Dendritic cell treated with granulocyte-macrophage colony-stimulating factor and Interleukin-4, amounts not matched to agents 40 ng/mL and 50 ng/mL, for 4 days (primary cell): ENCODE measurements around the gene PPP1R3G.

Source experiments
- H3K27ac Mint-ChIP-seq: one replicate; pipeline ENCODE4 v1.8.0; 2022; ENCODE audit warnings: mild to moderate bottlenecking, mixed read lengths
- H3K27me3 Mint-ChIP-seq: one replicate; pipeline ENCODE4 v1.8.0; 2022; ENCODE audit warnings: mild to moderate bottlenecking, mixed read lengths
- H3K36me3 Mint-ChIP-seq: one replicate; pipeline ENCODE4 v1.8.0; 2022; ENCODE audit warnings: low read depth, mixed read lengths
- H3K4me1 Mint-ChIP-seq: one replicate; pipeline ENCODE4 v1.8.0; 2022; ENCODE audit warnings: low read depth, mixed read lengths
- H3K4me3 Mint-ChIP-seq: one replicate; pipeline ENCODE4 v1.8.0; 2022; ENCODE audit warnings: mild to moderate bottlenecking, moderate library complexity, mixed read lengths
- H3K9me3 Mint-ChIP-seq: one replicate; pipeline ENCODE4 v1.8.0; 2022; ENCODE audit warnings: mixed read lengths
- intact Hi-C: fragments of 100-400 bp; cut with micrococcal nuclease; formaldehyde crosslinking; loops from one replicate; pipeline ENCODE4 v1.15.0; 2022

The PPP1R3G gene

DNA sequence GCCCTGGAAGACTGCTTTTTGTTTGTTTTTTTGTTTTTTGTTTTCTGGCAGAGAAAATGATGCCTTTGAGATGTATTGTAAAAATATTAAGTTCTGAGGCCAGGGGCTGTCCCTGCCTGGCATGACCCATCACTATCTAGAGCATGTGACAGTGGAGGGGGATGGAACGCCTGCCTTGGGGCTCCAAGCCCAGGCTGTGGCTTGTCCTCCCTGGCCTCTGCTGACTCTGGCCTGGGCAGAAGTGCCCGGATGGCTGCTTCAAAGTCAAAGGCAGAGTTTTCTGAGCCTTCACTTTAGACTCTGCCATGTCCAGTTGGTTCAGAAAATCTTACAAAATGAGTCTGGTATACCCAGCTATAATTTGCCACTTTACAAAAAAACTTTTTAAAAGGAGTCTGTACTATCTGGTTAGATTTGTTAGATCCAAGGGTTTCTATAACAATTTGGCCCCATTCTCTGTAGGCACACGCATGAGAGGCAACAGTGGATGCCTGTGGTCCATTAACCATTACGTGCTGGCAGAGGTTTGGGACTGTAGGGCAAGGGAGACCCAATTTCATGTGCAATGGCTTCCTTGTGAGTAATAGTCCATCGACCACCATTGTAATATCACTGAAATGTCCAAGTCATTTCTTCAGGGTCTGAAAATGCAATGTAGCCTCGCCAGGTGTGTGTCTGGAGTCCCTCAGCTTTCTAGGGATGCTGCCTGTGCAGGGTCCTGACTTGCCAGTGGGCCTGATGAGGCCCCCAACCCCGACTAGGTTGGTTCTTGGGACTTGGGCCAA is 8.3 kb downstream of the PPP1R3G start:
- Mint-ChIP-seq H3K36me3 (no peaks in the 10 kb centered on the region), H3K4me1 (peaks cover 16% of the 10 kb centered on the region), H3K27me3 (peaks cover 10% of the 10 kb centered on the region), H3K9me3 (no peaks in the 10 kb centered on the region), H3K4me3 (no peak overlapping the region), H3K27ac (no peak overlapping the region)
- intact Hi-C loops = no loop called here

- intact Hi-C loops = no loop called here
- peaks cover 10% of the 10 kb centered on the region for H3K27me3 Mint-ChIP-seq
- H3K4me3 Mint-ChIP-seq = no peak overlapping the region
Measured at GRCh38 chr6:5094327-5094726, 9.2 kb downstream of the PPP1R3G start.

GRCh38 chr6:5095236-5095635 is 10.1 kb downstream of the PPP1R3G start:
- Mint-ChIP-seq H3K27me3 (peaks cover 10% of the 10 kb centered on the region), H3K4me3 (no peak overlapping the region), H3K27ac (no peak overlapping the region), H3K9me3 (no peaks in the 10 kb centered on the region), H3K36me3 (no peaks in the 10 kb centered on the region), H3K4me1 (peaks cover 9% of the 10 kb centered on the region)
- intact Hi-C loops = no loop called here

More at GRCh38 chr6:5094327-5094726, 9.2 kb downstream of the PPP1R3G start:
- H3K27ac Mint-ChIP-seq = no peak overlapping the region
- no peaks in the 10 kb centered on the region for H3K36me3 Mint-ChIP-seq
- peaks cover 16% of the 10 kb centered on the region for H3K4me1 Mint-ChIP-seq
- H3K9me3 Mint-ChIP-seq = no peaks in the 10 kb centered on the region

- peaks cover 7% of the 10 kb centered on the region for H3K4me1 Mint-ChIP-seq
- H3K36me3 Mint-ChIP-seq = no peaks in the 10 kb centered on the region
- peaks cover 1% of the 10 kb centered on the region for H3K27me3 Mint-ChIP-seq
- H3K9me3 Mint-ChIP-seq = no peaks in the 10 kb centered on the region
- no peak overlapping the region for H3K4me3 Mint-ChIP-seq
- intact Hi-C loops = no loop called here
- H3K27ac Mint-ChIP-seq = no peak overlapping the region
Measured at GRCh38 chr6:5096482-5096881, 11.3 kb downstream of the PPP1R3G start.

GRCh38 chr6:5098501-5099270 is 13.5 kb downstream of the PPP1R3G start:
- Mint-ChIP-seq H3K4me3 (no peak overlapping the region), H3K27me3 (no peaks in the 10 kb centered on the region), H3K4me1 (peaks cover 7% of the 10 kb centered on the region), H3K27ac (no peak overlapping the region), H3K36me3 (no peaks in the 10 kb centered on the region), H3K9me3 (no peaks in the 10 kb centered on the region)
- intact Hi-C loops = no loop called here

GRCh38 chr6:5099537-5099936 is 14.4 kb downstream of the PPP1R3G start:
- H3K27ac Mint-ChIP-seq = no peak overlapping the region
- H3K27me3 Mint-ChIP-seq = no peaks in the 10 kb centered on the region
- H3K4me3 Mint-ChIP-seq = no peak overlapping the region
- intact Hi-C loops = no loop called here
- peaks cover 7% of the 10 kb centered on the region for H3K4me1 Mint-ChIP-seq
- no peaks in the 10 kb centered on the region for H3K36me3 Mint-ChIP-seq
- no peaks in the 10 kb centered on the region for H3K9me3 Mint-ChIP-seq

DNA sequence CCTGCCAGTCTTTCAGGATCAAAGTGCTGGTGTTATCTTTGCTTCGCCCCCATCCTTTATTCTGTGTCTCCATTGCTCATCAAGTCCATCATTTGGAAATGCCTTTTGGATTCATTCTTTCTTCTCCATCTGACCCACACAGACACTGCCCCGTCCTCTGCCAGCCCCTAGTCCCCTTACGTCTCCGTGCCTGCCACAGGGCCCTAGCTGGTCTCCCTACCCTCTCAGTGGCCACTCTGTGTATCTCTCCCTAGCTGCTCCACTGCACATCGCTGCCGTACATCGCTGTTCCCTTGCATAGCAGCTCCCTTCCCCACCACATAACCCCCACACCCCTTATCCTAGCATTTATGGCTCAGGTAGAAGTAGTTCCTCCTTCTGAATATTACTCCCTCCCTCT is 15.7 kb downstream of the PPP1R3G start:
- H3K36me3 Mint-ChIP-seq = no peaks in the 10 kb centered on the region
- intact Hi-C loops = no loop called here
- no peak overlapping the region for H3K4me3 Mint-ChIP-seq
- H3K27me3 Mint-ChIP-seq = no peaks in the 10 kb centered on the region
- peaks cover 7% of the 10 kb centered on the region for H3K4me1 Mint-ChIP-seq
- no peaks in the 10 kb centered on the region for H3K9me3 Mint-ChIP-seq
- no peak overlapping the region for H3K27ac Mint-ChIP-seq

GRCh38 chr6:5102267-5102970 is 17.3 kb downstream of the PPP1R3G start:
- Mint-ChIP-seq H3K36me3 (no peaks in the 10 kb centered on the region), H3K27ac (no peak overlapping the region), H3K9me3 (no peaks in the 10 kb centered on the region), H3K27me3 (no peaks in the 10 kb centered on the region), H3K4me3 (no peak overlapping the region), H3K4me1 (no peaks in the 10 kb centered on the region)
- intact Hi-C loops = no loop called here

- Mint-ChIP-seq H3K9me3 (no peaks in the 10 kb centered on the region), H3K4me1 (no peaks in the 10 kb centered on the region), H3K4me3 (no peak overlapping the region), H3K27me3 (no peaks in the 10 kb centered on the region), H3K27ac (no peak overlapping the region), H3K36me3 (no peaks in the 10 kb centered on the region)
- intact Hi-C loops = no loop called here
Measured at GRCh38 chr6:5103250-5103649, 18.1 kb downstream of the PPP1R3G start.

DNA sequence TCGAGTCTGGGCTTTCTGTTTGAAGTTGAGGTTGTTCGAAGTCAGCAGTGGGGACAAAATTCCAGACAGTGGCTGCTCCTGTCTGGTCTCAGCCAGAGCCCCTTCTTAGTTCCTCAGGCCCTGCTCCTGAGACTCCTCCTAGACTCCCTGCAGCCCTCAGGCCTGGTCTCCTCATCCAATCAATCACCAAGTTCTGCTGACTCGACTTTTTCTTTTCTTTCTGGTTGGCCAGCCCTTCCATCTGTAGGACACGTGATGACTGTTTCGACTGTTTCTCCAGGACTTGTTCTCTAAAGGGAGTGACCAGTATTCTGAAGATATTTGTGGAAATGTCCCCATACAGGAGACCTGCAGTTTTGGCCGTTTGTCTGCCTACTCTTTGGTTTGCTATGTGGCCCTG is 19.5 kb downstream of the PPP1R3G start:
- H3K27ac Mint-ChIP-seq = no peak overlapping the region
- H3K4me1 Mint-ChIP-seq = no peaks in the 10 kb centered on the region
- intact Hi-C loops = no loop called here
- no peak overlapping the region for H3K4me3 Mint-ChIP-seq
- no peaks in the 10 kb centered on the region for H3K36me3 Mint-ChIP-seq
- no peaks in the 10 kb centered on the region for H3K9me3 Mint-ChIP-seq
- no peaks in the 10 kb centered on the region for H3K27me3 Mint-ChIP-seq

DNA sequence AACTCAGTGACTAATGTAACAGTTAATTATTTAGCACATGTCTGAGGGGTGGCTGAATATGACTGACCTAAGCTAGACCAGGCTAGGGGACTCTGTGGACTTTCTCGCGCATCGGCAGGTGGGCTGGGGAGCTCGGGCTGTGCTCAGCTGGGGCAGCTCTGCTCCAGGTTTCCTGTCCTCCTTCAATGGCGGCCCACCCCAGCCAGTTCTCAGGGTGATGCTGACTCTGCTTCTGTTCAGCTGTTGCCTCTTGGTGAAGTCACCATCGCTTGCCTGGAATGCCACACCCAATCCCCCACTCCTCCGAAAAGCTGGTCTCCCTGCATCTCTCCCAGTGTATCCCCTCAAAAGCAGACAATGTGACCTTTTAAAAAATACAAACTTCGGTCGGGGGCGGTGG is 20.0 kb downstream of the PPP1R3G start:
- no peaks in the 10 kb centered on the region for H3K9me3 Mint-ChIP-seq
- H3K27me3 Mint-ChIP-seq = no peaks in the 10 kb centered on the region
- no peak overlapping the region for H3K4me3 Mint-ChIP-seq
- H3K27ac Mint-ChIP-seq = no peak overlapping the region
- intact Hi-C loops = no loop called here
- peaks cover under 1% of the 10 kb centered on the region for H3K36me3 Mint-ChIP-seq
- no peaks in the 10 kb centered on the region for H3K4me1 Mint-ChIP-seq

GRCh38 chr6:5107341-5107740 is 22.2 kb downstream of the PPP1R3G start:
- H3K4me3 Mint-ChIP-seq = no peak overlapping the region
- H3K4me1 Mint-ChIP-seq = peaks cover 11% of the 10 kb centered on the region
- no peaks in the 10 kb centered on the region for H3K27me3 Mint-ChIP-seq
- intact Hi-C loops = no loop called here
- H3K27ac Mint-ChIP-seq = no peak overlapping the region
- H3K9me3 Mint-ChIP-seq = no peaks in the 10 kb centered on the region
- H3K36me3 Mint-ChIP-seq = peaks cover 6% of the 10 kb centered on the region

DNA sequence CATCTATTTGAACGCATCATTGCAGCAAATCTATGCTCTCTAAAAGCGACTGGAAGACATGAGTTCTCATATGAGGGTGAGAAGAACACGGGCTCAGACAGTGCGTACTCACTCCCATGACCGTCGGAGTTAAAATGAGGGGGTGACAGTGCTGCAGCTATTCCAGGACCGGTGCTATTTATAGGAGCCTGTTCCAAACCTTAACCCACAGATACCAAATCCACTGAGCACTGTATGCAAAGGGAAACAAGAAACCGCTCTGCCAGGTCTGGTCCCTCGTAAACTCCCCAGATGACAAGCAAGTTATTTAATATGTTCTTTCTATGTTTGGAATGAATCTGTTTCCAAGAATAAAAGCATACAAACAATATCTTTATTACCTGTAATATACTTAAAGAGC is 22.9 kb downstream of the PPP1R3G start:
- Mint-ChIP-seq H3K36me3 (peaks cover 6% of the 10 kb centered on the region), H3K4me1 (peaks cover 11% of the 10 kb centered on the region), H3K27ac (no peak overlapping the region), H3K27me3 (no peaks in the 10 kb centered on the region), H3K4me3 (no peak overlapping the region), H3K9me3 (no peaks in the 10 kb centered on the region)
- intact Hi-C loops = no loop called here

DNA sequence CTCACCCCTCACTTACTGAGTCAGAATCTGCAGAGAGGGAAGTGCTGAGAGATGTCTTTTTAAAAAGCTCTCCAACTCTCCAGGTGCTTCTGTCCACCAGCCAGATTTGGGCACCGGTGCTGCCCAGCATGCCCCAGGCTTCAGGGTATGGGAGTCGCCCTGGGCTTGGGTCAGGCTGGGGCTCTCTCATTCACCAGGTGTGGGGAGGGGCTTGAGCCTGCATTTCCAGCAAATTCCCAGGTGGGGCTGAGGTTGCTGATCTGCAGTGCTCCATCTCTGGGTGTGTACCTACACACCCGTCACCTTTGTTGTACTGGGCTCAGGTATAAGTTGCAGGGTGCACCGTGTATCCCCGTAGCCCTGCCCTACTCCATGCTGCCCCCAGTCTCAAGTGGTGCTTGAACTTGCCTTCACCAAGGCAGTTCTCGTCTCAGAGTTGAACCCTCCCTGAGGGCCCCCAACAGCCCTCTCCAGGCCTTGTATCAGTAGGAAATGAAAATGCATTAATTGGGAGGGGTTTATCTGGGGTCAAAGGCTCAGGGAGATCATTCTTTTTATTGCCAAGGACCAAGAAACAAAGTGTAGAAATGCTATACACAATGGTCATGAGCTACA is 23.5 kb downstream of the PPP1R3G start:
- Mint-ChIP-seq H3K27me3 (no peaks in the 10 kb centered on the region), H3K4me3 (no peak overlapping the region), H3K36me3 (peaks cover 6% of the 10 kb centered on the region), H3K4me1 (peaks cover 11% of the 10 kb centered on the region), H3K9me3 (no peaks in the 10 kb centered on the region), H3K27ac (no peak overlapping the region)
- intact Hi-C loops = no loop called here
